Endothelial cell of umbilical vein (primary cell): ENCODE data around the gene KCNJ6. TPM values are rescaled to one million over a fixed set of nuclear protein-coding genes. Genes with fewer than 3 reads are reported as not detected.

Experiments used
- BruUV-seq: library from RNA; stranded (reverse); fragments of 400-500 nt; replicated peaks from 2 replicates; lab custom pipeline; 2021; lab: Mats Ljungman, UMichigan
- CTCF ChIA-PET: fragments of 300-600, 350-600 bp; sonication (Branson Sonifier 250); formaldehyde crosslinking; loops from one replicate; lab custom pipeline; 2021; ENCODE audit warnings: antibody characterized with exemption, inconsistent platforms; lab: Charles Lee
- POLR2A ChIA-PET: fragments of 300-600, 350-600 bp; sonication (Branson Sonifier 250); formaldehyde crosslinking; loops from one replicate; lab custom pipeline; 2021; ENCODE audit warnings: antibody characterized with exemption, inconsistent platforms; lab: Charles Lee
- DNase-seq: peaks from one replicate; pipeline ENCODE4 v3.0.0-alpha.2; 2011; ENCODE audit warnings: low read depth, low spot score
- FAIRE-seq: peaks from 2 replicates; lab custom pipeline; 2011; peaks lifted over from hg19 to GRCh38; lab: Jason Lieb, UNC
- H2AFZ ChIP-seq: 2 replicates; pipeline ENCODE4 v1.6.0; 2012; ENCODE audit warnings: low read depth, low read length, control low read depth, inconsistent platforms
- H3K27ac ChIP-seq: 2 replicates; pipeline ENCODE4 v1.5.1; 2011; ENCODE audit warnings: low read depth, mild to moderate bottlenecking, control low read depth, low read length, moderate library complexity; ENCODE audit not compliant: insufficient read depth
- H3K27me3 ChIP-seq, 2 experiments: 2 replicates each; pipeline versions ENCODE4 v1.6.0 to v1.6.1; 2011; ENCODE audit warnings: low read length in 2 of 2, mixed read lengths in 1 of 2; ENCODE audit not compliant: control insufficient read depth in 2 of 2, insufficient read depth in 2 of 2
- H3K36me3 ChIP-seq, 2 experiments: 2 replicates in 1 of 2; 3 replicates in 1 of 2; pipeline ENCODE4 v1.5.1; 2011; ENCODE audit warnings: low read length in 2 of 2, mild to moderate bottlenecking in 1 of 2, moderate library complexity in 1 of 2; ENCODE audit not compliant: control insufficient read depth in 2 of 2, insufficient read depth in 2 of 2; ENCODE audit errors: extremely low read depth in 1 of 2
- H3K4me1 ChIP-seq: 3 replicates; pipeline ENCODE4 v1.5.1; 2011; ENCODE audit warnings: mild to moderate bottlenecking, low read length; ENCODE audit not compliant: control insufficient read depth, insufficient read depth; ENCODE audit errors: extremely low read depth
- H3K4me2 ChIP-seq: 2 replicates; pipeline ENCODE4 v1.6.1; 2011; ENCODE audit warnings: low read length, control low read depth, mixed read lengths; ENCODE audit not compliant: insufficient read depth
- H3K4me3 ChIP-seq, 3 experiments: fragments of 200-600 bp in 1 of 3; sonication (generic), shearing (Covaris generic) in 1 of 3; replicated peaks in 1 of 3; 2 replicates each; pipeline ENCODE4 v1.5.1; 2011 to 2016; ENCODE audit warnings: control low read depth in 3 of 3, low read length in 3 of 3, mild to moderate bottlenecking in 2 of 3, inconsistent platforms in 1 of 3, low read depth in 1 of 3, moderate library complexity in 1 of 3; ENCODE audit not compliant: insufficient read depth in 1 of 3
- H3K79me2 ChIP-seq: 2 replicates; pipeline ENCODE4 v1.6.0; 2012; ENCODE audit warnings: low read length, inconsistent platforms; ENCODE audit not compliant: control insufficient read depth, insufficient read depth
- H3K9ac ChIP-seq: replicated peaks from 2 replicates; pipeline ENCODE3; 2011; ENCODE audit warnings: low read length, control low read depth; ENCODE audit not compliant: insufficient read depth; ENCODE audit errors: extremely low read depth
- H3K9me1 ChIP-seq: replicated peaks from 3 replicates; pipeline ENCODE4 v1.6.0; 2011; ENCODE audit warnings: mild to moderate bottlenecking, low read length; ENCODE audit not compliant: control insufficient read depth, insufficient read depth; ENCODE audit errors: extremely low read depth
- H3K9me3 ChIP-seq: replicated peaks from 2 replicates; pipeline ENCODE4 v1.5.1; 2012; ENCODE audit warnings: low read length, inconsistent platforms; ENCODE audit not compliant: control insufficient read depth, insufficient read depth
- H4K20me1 ChIP-seq: replicated peaks from 2 replicates; pipeline ENCODE3; 2011; ENCODE audit warnings: mild to moderate bottlenecking, low read length; ENCODE audit not compliant: control insufficient read depth, insufficient read depth; ENCODE audit errors: extremely low read depth
- EZH2 ChIP-seq: IDR thresholded peaks from 2 replicates; pipeline ENCODE4 v1.6.1; 2012; ENCODE audit warnings: borderline replicate concordance, low read depth, mild to moderate bottlenecking, moderate library complexity, low read length, inconsistent platforms; ENCODE audit not compliant: severe bottlenecking
- FOS ChIP-seq: IDR thresholded peaks from 2 replicates; pipeline ENCODE4 v1.6.1; 2011; ENCODE audit warnings: mild to moderate bottlenecking, low read length, moderate library complexity, borderline replicate concordance; ENCODE audit not compliant: insufficient read depth
- GATA2 ChIP-seq: IDR thresholded peaks from 2 replicates; pipeline ENCODE4 v1.7.0; 2011; ENCODE audit warnings: low read depth, mild to moderate bottlenecking, moderate library complexity, mixed read lengths, low read length; ENCODE audit not compliant: insufficient read length, insufficient read depth
- JUN ChIP-seq: IDR thresholded peaks from 2 replicates; pipeline ENCODE4 v1.6.1; 2011; ENCODE audit warnings: borderline replicate concordance, low read depth; ENCODE audit not compliant: insufficient read length, insufficient read depth
- MYC ChIP-seq: IDR thresholded peaks from one replicate; pipeline ENCODE4 v1.6.1; 2011; ENCODE audit warnings: mild to moderate bottlenecking, low read depth, low read length
- POLR2A ChIP-seq: IDR thresholded peaks from 2 replicates; pipeline ENCODE4 v1.6.1; 2012; ENCODE audit warnings: low read depth, mild to moderate bottlenecking, control low read depth, low read length
- POLR2AphosphoS5 ChIP-seq: IDR thresholded peaks from 2 replicates; pipeline ENCODE4 v1.6.1; 2012; ENCODE audit warnings: low read depth, mild to moderate bottlenecking, control low read depth, low read length, moderate library complexity; ENCODE audit not compliant: insufficient read depth
- dilution Hi-C: fragments of 300-500 bp; cut with MboI; formaldehyde crosslinking; loops from one replicate; pipeline ENCODE4 v1.15.0; 2019; ENCODE audit warnings: low sequenced_read_pairs; ENCODE audit not compliant: extremely low pct_ligation_motif_present
- intact Hi-C: fragments of 100-400 bp; cut with micrococcal nuclease; formaldehyde crosslinking; loops from one replicate; pipeline ENCODE4 v1.10.0; 2022
- polyA plus RNA-seq, 4 experiments: library from polyadenylated mRNA; depleted of rRNA in 3 of 4; stranded (reverse) in 3 of 4; unstranded in 1 of 4; fragments of >200 nt; gene quantifications; 2 replicates each; pipeline versions ENCODE4 v1.2.1 to v1.2.3, GENCODE V29; 2011 to 2012; ENCODE audit warnings: missing spikeins in 1 of 4
- total RNA-seq: library from RNA; stranded (reverse); gene quantifications from 2 replicates; pipeline ENCODE4 v1.2.3, GENCODE V29; 2021
- TF ChIP-seq, protein P1 (sequence below), 2 donors: IDR thresholded peaks; 1 replicate in 1 of 2; 2 replicates in 1 of 2; pipeline ENCODE4 v1.5.1; 2011; ENCODE audit warnings: low read length in 2 of 2, mild to moderate bottlenecking in 2 of 2, moderate library complexity in 2 of 2, control low read depth in 1 of 2, inconsistent platforms in 1 of 2, low read depth in 1 of 2; ENCODE audit not compliant: insufficient read depth in 1 of 2; ENCODE audit errors: extremely low read depth in 1 of 2
- TF ChIP-seq, protein P2 (sequence below): IDR thresholded peaks from 2 replicates; pipeline ENCODE4 v1.6.1; 2011; ENCODE audit not compliant: insufficient read depth, insufficient read length

Gene KCNJ6
- total and polyA plus RNA-seq, 2 donors (not counting 3 experiments of a cell fraction or from before 2014, with no cell fraction given), result not detected

DNA sequence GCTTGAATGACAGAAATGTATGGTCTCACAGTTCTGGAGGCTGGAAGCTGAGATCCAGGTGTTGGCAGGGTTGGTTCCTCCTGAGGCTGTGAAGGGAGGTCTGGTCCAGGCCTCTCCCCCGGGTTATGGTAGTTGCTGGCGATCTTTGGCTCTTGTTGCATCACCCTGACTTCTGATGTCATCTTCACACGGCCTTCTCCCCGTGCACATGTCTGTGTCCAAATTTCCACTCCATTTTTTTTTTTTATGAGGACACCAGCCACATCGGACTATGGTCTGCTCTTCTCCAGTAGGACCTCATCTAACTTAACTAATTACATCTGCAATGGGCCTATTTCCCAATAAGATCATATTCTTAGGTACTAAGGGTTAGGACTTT lies 232.2 kb downstream of the KCNJ6 start:
- no peaks in the 10 kb centered on the region for H3K36me3 ChIP-seq
- BruUV-seq, result no TSS peak
- H3K4me2 ChIP-seq, result no peak overlapping the region
- CTCF ChIA-PET, result interaction anchor here (1.0 kb wide), 1 partner anchor 190 kb away, joined by 3 read pairs; no protein-coding TSS in a partner anchor
- POLR2A ChIA-PET, result no interaction called here
- no peaks in the 10 kb centered on the region for H3K9me1 ChIP-seq
- no peak overlapping the region for H3K4me3 ChIP-seq
- TF ChIP-seq POLR2A, result no peak
- TF ChIP-seq FOS, result no peak
- no peak for TF ChIP-seq EZH2
- TF ChIP-seq JUN, result no peak
- TF ChIP-seq, protein P1, sequence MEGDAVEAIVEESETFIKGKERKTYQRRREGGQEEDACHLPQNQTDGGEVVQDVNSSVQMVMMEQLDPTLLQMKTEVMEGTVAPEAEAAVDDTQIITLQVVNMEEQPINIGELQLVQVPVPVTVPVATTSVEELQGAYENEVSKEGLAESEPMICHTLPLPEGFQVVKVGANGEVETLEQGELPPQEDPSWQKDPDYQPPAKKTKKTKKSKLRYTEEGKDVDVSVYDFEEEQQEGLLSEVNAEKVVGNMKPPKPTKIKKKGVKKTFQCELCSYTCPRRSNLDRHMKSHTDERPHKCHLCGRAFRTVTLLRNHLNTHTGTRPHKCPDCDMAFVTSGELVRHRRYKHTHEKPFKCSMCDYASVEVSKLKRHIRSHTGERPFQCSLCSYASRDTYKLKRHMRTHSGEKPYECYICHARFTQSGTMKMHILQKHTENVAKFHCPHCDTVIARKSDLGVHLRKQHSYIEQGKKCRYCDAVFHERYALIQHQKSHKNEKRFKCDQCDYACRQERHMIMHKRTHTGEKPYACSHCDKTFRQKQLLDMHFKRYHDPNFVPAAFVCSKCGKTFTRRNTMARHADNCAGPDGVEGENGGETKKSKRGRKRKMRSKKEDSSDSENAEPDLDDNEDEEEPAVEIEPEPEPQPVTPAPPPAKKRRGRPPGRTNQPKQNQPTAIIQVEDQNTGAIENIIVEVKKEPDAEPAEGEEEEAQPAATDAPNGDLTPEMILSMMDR (IDR thresholded peaks at IDR 0.05; ENCODE audit: extremely low read depth in 1 of 2, insufficient read depth in 1 of 2, low read depth in 1 of 2, low read length in 2 of 2), result no peak
- TF ChIP-seq MYC, result no peak
- TF ChIP-seq, protein P2, sequence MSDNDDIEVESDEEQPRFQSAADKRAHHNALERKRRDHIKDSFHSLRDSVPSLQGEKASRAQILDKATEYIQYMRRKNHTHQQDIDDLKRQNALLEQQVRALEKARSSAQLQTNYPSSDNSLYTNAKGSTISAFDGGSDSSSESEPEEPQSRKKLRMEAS, result no peak
- TF ChIP-seq POLR2AphosphoS5, result no peak
- TF ChIP-seq GATA2, result no peak
- no peak overlapping the region for H3K27ac ChIP-seq
- H3K27me3 ChIP-seq, result peaks cover 4 to 16% of the 10 kb centered on the region in 2 experiments
- DNase-seq (no peak), FAIRE-seq (no peak)
- H3K79me2 ChIP-seq, result no peaks in the 10 kb centered on the region
- no peaks in the 10 kb centered on the region for H3K4me1 ChIP-seq
- intact Hi-C loops, result no loop called here
- no peaks in the 10 kb centered on the region for H4K20me1 ChIP-seq
- no peak overlapping the region for H2AFZ ChIP-seq
- no peak overlapping the region for H3K9ac ChIP-seq
- H3K9me3 ChIP-seq, result no peaks in the 10 kb centered on the region
- dilution Hi-C loops, result no loop called here
